ENCODE results near the gene HCCS. TPM values are rescaled to one million over a fixed set of nuclear protein-coding genes. Genes with fewer than 3 reads are reported as not detected.

Gene HCCS
- total and polyA plus RNA-seq, 9 donors, result 6.0 to 28.2 (median 14.2) TPM

DNA sequence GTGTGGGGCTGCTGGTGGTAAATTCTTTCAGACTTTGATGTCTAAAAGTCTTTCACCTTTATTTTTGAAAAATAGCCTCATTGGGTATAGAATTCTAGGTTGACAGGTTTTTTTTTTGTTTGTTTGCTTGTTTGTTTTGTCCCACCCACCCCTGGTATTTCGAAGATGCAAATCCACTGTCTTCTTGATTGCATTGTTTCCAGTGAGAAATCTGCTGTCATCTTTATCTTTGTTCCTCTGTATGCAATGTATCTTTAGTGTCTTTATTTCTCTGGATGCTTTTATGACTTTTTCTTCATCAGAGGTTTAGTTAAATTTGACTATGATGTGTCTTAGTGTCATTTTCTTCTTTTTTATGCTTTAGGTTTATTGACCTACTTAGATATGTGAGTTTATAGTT, 21.3 kb upstream of the HCCS start:
- Histone ChIP-seq H3K9me3 (no peaks in the 10 kb centered on the region), H3K4me3 (no peak overlapping the region), H3K27ac (no peak overlapping the region), H3K27me3 (peaks cover 3% of the 10 kb centered on the region), H3K36me3 (no peaks in the 10 kb centered on the region), H3K4me1 (ENCODE audit: insufficient read depth) (no peaks in the 10 kb centered on the region)
- WGBS, 3 donors, result 87 to 92% (median 89%) methylated on average over 1 of the region's 1 CpG
- intact Hi-C loops (cut with DNase I), result loop anchor here in 1 of 4 donors (10.0 kb wide), 1 partner anchor 205 kb away; no protein-coding TSS in a partner anchor
- TF ChIP-seq POLR2A (IDR thresholded peaks at IDR 0.05) (no peak), EP300 (IDR thresholded peaks at IDR 0.05) (no peak), CTCF (IDR thresholded peaks at IDR 0.05) (no peak)
- DNase-seq, result no peak

DNA sequence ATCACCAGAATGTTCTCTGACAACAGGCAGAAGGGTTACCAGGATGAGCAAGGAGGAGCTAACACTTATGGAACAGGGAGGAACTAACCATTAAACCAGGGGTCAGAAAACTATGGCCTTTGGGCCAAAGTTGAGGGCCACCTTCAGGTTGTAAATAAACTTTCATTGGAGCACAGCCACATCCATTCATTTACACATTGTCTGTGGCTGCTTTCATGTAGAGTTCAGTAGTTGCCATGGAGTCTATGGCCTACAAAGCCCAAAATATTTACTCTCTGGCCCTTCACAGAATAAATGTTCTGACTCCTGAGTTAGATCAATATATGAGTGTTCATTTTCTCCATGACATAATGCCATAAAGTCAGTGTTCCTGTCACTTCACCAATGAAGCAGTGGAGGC, 13.2 kb upstream of the HCCS start:
- no peak for TF ChIP-seq CTCF (IDR thresholded peaks at IDR 0.05)
- TF ChIP-seq EP300 (IDR thresholded peaks at IDR 0.05), result no peak
- no peak for TF ChIP-seq POLR2A (IDR thresholded peaks at IDR 0.05)
- H3K27me3 ChIP-seq, result no peaks in the 10 kb centered on the region
- no peak overlapping the region for H3K27ac ChIP-seq
- no peak overlapping the region for H3K4me3 ChIP-seq
- no peaks in the 10 kb centered on the region for H3K36me3 ChIP-seq
- H3K9me3 ChIP-seq, result no peaks in the 10 kb centered on the region
- intact Hi-C loops (cut with DNase I), result no loop called here
- no peaks in the 10 kb centered on the region for H3K4me1 ChIP-seq (ENCODE audit: insufficient read depth)
- no peak for DNase-seq

GRCh38 chrX:11099465-11099864, 11.7 kb upstream of the HCCS start:
- H3K27ac ChIP-seq, result no peak overlapping the region
- no peaks in the 10 kb centered on the region for H3K36me3 ChIP-seq
- no peak for DNase-seq
- intact Hi-C loops (cut with DNase I), result no loop called here
- H3K4me1 ChIP-seq (ENCODE audit: insufficient read depth), result no peaks in the 10 kb centered on the region
- no peak for TF ChIP-seq POLR2A (IDR thresholded peaks at IDR 0.05)
- no peak for TF ChIP-seq CTCF (IDR thresholded peaks at IDR 0.05)
- no peak for TF ChIP-seq EP300 (IDR thresholded peaks at IDR 0.05)
- H3K4me3 ChIP-seq, result no peak overlapping the region
- H3K27me3 ChIP-seq, result no peaks in the 10 kb centered on the region
- no peaks in the 10 kb centered on the region for H3K9me3 ChIP-seq

- no peaks in the 10 kb centered on the region for H3K4me1 ChIP-seq (ENCODE audit: insufficient read depth)
- WGBS, 3 donors, result 31 to 36% (median 31%) methylated on average over 10 of the region's 10 CpGs
- H3K27me3 ChIP-seq, result no peaks in the 10 kb centered on the region
- peak in 4 of 5 donors; percentile 14 to 50 (median 22) for DNase-seq
- no peak overlapping the region for H3K27ac ChIP-seq
- no peaks in the 10 kb centered on the region for H3K9me3 ChIP-seq
- H3K36me3 ChIP-seq, result no peaks in the 10 kb centered on the region
- TF ChIP-seq CTCF (IDR thresholded peaks at IDR 0.05), result peak in 1 of 3 donors; percentile 34
- TF ChIP-seq POLR2A (IDR thresholded peaks at IDR 0.05), result no peak
- no peak for TF ChIP-seq EP300 (IDR thresholded peaks at IDR 0.05)
- intact Hi-C loops (cut with DNase I), result no loop called here
- H3K4me3 ChIP-seq, result no peak overlapping the region
Observed at GRCh38 chrX:11100281-11101035, 10.7 kb upstream of the HCCS start.

All from ovary (tissue), 9 donors.